Amygdala (tissue), 56 donors: Measurements from ENCODE around the gene CRHR2.

ENCODE experiments used
- DNase-seq, 56 donors: peaks; one replicate each; lab custom pipeline; 2025; lab: John Stamatoyannopoulos, UW

CRHR2 gene

DNA sequence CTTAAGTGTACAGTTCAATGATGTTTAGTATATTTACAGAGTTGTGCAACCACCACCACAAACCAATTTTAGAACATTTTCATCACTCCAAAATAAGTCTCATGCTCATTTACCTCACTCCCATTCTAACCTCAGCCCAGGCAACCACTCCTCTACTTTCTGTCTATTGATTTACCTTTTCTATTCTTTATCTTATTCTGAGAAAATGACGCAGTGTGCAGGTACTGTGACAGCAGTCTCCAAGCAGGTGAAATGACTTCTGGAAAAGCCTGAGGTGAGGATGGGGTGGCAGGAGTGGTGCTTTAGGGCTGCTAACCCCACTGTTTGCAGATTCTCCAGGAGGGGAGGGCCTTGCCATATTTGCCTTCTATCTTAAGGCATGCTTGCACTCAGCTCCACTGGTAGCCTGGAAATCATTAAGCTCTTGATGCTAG, 48.0 kb downstream of the CRHR2 start:
- no peak for DNase-seq

DNA sequence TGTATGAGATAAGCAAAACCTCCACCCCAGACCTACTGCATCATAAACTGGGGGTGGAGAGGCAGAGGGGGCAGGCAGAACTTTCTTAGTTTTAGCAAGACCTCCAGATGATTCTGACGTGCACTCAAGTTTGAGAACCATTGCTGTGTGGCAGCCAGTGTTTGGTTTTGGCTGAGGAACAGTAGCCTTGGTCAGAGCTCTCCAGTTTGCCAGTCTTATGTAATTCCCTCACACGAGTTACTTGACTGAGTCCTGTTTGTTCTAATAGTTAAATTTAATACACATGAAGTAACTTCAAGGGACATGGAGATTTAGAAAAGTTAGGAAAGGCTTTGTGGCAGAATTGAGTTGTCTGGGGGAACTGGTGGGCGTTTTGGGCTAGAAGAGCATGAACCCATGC, 49.0 kb downstream of the CRHR2 start:
- no peak for DNase-seq

DNA sequence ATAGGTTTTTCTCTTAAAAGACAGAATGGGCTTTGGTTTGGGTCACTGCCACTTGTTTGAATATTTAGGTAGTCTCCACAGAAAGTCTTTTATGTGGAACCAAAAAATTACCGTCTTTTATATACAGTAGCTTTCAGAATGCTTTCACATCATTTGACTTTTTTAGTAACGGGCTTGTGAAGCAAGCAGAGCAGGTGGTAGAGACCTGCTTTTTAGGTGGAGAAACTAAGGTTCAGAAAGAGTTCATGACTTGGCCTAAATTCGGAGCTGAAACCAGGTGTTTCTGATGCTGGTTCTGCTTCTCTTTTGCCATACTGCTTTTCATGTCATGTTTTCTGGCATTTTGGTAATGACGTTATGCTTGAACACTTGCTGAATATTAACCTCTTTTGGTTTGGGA, 51.3 kb downstream of the CRHR2 start:
- no peak for DNase-seq

DNA sequence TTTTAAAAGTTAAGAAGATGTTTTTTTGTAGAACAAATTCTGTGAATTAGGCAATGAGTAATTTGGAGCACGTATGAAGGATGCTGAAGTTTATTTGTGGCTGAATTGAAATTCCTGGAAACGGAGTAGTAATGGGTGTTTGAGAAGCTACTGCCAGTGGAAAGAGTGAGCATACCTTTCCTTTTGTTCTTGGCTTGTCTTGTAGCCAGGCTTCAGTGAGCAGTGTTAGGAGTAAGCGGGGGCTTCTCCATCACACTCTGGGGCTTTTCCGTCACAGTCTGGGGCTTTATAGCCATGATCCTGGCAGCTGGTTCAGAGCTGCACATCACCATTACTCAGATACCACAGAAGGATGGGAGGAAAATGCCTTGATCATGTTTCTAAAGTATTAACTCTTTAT, 55.2 kb downstream of the CRHR2 start:
- no peak for DNase-seq

DNA sequence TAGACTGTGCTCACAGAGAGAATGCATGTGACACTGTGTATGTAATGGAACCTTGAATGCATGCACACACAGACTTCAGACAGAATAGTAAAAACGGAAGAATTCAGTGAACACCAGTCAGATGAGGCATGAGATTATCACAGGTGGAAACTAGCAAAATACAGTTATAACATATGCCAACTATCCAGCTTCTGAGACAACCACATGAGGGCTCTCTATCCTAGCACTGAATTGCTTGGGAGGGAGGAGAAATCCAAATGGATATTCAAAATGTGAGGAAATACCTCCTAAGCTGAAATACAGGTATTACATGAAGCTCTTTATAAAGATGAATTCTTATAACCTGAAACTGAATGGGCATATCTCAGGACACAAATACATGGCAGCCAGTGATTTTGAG, 57.0 kb downstream of the CRHR2 start:
- no peak for DNase-seq

DNA sequence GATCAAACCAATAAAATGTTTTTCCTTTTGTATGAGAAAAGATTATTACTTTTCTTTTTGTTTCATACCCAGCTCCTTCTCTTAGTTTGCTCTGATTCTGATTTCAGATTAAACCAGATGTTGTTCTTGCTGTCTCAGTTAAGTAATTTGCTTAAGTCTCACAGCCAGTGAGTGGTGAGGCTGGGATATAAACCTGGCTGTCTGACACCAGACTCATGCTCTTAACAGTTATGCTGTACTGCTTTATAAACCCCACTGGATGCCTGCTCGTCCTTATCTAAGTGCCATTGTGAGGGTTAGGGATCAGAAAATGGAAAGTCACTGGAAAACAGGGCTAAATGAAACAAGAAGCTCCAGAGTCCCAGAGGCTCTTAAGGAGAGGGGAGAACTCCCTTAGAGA, 63.3 kb downstream of the CRHR2 start:
- no peak for DNase-seq

DNA sequence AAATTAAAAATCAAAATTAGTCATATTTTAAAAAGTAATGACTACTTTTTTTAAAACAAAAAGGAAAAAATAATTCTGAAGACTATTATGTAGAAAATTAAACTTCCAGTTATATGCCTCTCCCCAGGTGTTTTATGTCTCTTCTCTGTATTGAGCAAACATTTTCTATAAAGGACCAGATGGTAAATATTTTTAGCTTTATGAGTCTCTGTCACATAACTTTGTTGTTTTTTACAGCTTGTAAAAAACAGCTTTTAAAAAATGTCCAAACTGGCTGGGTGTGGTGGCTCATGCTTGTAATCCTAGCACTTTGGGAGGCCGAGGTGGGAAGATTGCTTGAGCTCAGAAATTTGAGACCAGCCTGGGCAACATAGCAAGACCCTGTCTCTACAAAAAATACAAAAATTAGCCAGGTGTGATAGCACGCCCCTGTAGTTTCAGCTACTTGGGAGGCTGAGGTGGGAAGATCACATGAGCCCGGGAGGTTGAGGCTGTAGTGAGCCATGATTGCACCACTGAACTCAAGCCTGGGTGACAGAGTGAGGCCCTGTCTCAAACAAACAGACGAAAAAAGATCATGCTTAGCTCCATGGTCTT, 64.1 kb downstream of the CRHR2 start:
- DNase-seq: no peak

DNA sequence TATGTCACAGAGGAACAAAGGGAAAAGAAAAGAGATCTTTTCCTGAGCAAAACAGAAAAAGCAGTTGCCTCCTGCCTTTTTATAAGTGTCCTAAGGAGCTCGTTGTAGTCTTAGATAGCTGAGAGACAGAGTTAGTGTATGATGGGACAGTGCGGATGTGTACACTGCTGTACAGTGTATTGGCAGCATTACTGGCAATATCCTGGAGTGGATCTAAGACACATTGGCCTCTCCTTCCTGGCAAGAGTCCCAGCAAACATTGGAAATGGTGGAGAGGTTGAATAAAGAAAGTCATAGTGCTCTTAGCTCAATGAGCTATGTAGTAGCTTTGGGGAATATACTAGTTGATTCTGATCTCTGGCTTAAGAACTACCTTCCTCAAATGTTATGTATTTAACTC, 64.9 kb downstream of the CRHR2 start:
- DNase-seq: no peak

DNA sequence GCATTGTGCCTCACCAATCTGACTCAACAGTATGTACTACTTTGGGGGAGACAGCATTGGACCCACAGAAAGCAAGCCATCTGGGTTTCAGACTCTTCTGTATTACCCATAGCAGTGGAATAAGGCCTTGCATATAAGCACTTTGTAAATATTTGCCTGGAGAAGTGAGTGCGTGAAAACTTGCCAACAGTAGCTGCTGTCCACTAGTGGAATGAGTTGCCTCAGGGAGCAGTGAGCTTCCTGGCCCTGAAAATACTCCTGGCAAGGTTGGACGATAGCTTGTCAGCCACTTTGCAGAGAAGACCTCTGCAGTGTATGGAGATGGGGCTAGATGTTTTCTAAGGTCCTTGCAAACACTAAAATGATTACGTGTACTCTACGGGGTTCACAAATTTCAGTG, 65.9 kb downstream of the CRHR2 start:
- DNase-seq: no peak

DNA sequence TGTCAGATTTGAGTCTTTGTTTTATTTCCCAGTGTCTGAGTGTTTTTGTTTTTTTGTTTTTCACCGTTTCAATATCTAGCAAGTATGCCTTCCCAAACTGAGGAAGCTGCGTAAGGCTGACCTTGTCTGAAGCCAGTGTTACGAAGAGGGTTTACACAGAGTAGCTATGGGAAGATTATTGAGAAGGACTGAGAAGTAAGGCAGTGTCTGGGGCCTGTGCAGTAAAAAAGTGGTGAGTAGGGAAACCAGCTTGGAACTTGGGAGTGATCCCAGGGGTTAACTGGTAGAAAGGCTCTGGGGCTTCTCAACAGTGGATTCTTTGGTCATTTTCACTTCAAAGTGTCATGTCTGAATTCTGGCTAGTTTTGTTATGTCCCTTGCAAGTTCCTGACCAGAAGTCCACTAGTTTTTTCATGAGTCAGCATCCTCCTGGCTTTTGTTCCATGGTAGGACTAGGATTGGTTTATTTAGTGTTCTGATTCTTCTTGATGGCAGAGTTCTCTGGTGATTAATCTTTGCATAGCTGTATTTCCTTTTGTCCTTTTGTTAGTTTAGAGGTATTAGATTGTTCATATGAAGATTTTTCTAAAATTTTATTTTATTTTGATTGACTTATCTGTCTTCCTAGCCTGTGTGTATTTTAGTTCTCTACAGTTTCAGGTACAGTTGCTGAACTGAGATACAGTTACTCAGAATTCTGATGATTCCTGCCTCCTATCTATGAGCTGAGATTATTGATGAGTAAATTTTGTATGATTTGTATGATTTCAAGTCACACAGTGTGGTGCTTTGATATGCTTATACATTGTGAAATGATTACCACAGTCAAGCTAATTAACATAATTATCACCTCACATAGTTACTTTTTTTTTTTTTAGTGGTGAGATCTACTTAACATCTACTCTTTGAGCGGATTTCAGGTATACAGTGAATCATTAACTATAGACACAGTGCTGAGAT, 68.6 kb downstream of the CRHR2 start:
- DNase-seq: no peak

DNA sequence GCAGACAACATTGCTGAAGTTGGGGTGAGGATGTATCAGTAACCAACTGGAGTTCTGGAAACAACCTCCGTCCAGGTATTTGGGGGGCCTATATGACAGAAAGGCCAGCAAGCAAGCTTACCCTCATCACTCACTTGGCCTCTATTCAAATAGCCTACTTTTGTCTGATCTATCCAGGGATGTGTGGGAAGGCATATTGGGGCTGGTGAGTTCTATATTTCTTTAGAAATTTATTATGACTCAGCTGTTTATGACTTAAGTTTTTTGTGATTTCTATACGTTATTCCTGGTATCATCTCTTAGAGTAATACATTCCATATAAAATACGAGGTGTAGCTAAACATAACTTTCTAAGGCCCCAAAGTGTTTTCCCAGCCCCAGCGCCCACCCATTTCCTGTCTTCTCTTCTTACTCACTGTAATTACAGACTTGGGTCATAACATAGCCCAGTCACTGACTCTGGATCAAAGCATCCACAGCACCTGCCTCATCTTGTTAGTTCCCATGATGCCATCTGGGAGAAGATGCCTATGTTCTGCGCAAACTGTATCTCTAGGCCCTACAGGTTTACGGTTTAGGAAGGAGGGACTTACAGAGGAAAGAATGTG, 69.5 kb downstream of the CRHR2 start:
- DNase-seq: no peak

DNA sequence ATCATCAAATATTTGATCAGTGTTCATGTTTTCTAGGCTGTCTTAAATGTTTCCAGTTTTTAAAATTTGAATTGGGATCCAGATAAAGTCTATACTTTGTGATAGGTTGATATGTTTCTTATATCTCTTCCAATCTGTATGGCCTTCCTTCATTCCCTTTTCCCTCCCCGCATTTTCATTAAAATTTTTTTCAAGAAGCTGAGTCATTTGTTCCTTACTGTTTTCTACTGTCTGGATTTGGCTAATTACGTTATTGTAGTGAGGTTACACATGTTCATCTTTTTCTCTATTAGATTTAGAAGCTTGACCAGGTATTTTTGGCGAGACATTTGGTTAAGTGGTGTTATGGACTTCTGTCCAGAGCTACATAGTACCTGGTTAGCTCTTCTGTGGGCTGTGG, 76.4 kb downstream of the CRHR2 start:
- DNase-seq: no peak

DNA sequence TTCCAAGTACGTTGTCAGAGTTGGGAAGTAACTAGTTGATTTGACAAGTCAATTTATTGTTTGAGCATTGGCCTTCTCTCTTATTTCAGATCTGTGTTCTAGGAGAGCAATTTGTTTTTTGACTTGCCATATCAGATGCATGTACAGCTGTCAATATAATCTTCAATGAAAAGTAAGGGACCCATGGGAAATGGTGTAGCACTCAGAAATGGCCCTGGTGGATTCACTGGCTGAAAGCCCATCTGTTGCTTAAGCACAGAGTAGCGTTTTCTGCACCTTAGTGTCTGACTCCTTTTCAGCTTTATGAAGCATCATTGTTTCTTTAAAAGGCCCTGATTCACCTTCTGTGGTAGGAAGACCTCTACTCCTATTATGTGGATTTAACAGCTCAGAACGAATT, 77.4 kb downstream of the CRHR2 start:
- DNase-seq: no peak
